ENCODE data around the gene COCH.

COCH gene

DNA sequence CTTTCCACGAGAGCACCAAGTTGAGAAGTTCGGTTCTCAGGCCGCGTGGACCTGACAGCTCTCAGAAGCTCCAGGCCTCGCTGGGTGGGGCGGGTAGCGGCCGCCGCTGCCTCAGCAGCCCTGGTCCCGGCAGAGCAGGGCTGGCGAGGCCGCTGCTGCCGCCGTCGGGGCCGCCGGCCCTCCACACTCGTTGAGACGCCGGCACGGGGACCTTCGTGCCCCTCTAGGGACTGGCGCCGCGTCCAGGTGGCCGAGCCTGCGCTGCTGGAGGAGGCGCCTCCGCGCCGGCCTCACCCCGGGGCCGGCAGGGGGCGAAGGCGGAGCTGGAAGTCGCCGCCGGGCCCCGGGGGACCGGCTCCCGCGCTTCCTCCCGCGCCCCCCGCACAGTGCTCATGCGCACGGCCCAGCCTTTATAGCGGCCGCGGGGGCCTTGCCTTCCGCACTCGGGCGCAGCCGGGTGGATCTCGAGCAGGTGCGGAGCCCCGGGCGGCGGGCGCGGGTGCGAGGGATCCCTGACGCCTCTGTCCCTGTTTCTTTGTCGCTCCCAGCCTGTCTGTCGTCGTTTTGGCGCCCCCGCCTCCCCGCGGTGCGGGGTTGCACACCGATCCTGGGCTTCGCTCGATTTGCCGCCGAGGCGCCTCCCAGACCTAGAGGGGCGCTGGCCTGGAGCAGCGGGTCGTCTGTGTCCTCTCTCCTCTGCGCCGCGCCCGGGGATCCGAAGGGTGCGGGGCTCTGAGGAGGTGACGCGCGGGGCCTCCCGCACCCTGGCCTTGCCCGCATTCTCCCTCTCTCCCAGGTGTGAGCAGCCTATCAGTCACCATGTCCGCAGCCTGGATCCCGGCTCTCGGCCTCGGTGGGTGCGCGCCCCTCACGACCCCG, at the start of gene COCH:
Gene COCH (plus strand): TSS at position 440 of the 879 bp plus-strand sequence. CDS start 380 bp downstream, at position 820.
- no peak for DNase-seq (ENCODE audit: low read depth in 2 of 2)

GRCh38 chr14:30826070-30826469, 48.3 kb upstream of the COCH start:
- DNase-seq (ENCODE audit: low read depth in 2 of 2) = no peak

DNA sequence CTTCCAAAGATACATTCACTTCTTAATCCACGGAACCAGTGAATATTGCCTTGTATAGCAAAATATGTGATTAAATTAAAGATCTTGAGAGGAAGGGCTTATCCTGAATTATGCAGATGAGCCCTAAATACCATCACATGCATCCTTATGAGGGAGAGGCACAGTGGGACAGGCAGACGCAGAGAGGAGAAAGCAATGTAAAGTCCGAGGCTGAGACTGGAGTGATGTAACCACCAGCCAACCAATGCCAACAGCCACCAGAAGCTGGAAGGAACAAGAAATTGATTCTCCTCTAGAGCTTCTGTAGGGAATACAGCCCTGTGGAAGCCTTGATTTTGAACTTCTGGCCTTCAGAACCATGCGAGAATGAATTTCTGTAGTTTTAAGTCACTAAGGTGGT, 44.5 kb upstream of the COCH start:
- DNase-seq (ENCODE audit: low read depth in 2 of 2) = no peak

DNA sequence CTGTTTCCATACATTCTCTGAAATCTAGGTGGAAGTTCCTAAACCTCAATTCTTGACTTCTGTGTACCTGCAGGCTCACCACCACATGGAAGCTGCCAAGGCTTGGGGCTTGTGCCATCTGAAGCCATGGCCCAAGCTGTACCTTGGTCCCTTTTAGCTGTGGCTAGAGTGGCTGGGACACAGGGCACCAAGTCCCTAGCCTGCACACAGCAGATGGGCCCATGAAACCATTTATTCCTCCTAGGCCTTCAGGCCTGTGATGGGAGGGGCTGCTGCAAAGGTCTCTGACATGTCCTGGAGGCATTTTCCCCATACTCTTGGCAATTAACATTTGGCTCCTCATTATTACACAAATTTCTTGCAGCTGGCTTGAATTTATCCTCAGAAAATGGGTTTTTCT, 40.0 kb upstream of the COCH start:
- no peak for DNase-seq (ENCODE audit: low read depth in 2 of 2)

DNA sequence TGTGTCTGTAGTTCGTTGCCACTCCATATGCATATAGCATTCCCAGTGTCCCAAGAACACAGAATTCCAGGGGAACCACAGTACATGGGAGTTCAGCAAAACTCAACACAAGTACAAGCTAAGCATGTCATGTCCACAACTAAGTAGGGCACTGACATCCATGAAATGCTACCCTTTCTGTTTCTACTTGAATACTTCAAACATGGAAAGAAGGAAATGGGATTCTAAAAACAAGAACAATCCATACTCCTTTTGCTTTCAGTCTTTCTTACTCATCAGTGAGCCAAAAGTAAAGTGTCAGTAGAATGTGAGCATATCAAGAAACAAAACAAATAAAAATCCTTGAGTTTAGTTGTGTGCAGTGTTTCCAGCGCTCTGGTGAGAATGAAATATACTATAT, 36.0 kb upstream of the COCH start:
- no peak for DNase-seq (ENCODE audit: low read depth in 2 of 2)

DNA sequence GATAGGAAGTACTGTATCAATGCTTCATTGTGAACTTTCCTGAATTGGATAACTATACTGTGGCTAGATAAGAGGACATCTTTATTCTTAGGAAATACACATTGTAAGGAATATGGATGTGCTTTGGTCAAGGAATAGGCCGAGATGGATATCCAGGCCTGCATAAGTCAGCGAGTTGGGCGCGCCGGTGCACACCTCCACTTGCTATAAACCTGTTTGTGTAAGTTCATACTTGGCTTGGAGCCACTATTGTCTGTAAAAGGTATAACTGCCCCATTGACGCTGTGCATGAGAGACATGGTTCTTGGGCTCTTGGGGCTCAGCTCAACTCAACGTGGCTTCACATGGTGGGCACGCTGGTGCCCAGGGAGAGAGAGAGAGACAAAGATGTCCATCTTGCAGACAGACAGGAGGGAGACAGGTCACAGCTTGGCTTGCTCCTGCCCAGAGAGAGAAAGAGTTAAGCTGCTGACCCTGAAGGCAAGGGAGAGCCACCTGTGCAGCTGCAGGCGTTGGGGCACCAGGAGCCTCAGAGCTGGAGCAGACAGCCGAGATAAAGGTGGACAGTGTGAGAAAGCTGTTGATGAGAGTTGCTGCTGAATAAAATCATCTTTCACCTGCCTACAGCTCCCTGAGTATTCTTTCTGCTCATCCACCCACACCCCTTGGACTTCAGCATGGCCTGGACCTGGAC, 34.1 kb upstream of the COCH start:
- no peak for DNase-seq (ENCODE audit: low read depth in 2 of 2)

DNA sequence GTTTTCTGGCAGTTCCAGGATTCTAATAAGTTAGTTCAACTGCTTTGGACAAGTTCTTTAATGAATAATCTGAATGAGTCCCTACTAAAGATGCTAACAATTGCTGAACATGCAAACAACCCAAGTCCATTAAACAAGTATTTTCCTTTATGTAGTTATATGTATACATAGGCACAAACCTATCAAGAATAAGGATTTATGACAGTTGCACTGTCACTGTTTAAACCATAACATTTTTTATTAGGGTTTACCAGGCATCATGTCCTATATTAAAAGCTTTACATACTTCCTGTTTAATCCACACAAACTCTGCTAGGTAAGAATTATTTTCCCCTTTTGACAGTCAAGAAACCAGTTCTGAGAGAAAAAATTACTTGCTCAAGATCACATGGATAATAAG, 31.9 kb upstream of the COCH start:
- DNase-seq (ENCODE audit: low read depth in 2 of 2) = no peak

- no peak for DNase-seq (ENCODE audit: low read depth in 2 of 2)
Observed at GRCh38 chr14:30848449-30849240, 25.7 kb upstream of the COCH start.

- DNase-seq (ENCODE audit: low read depth in 2 of 2) = no peak
Observed at GRCh38 chr14:30849354-30849753, 25.0 kb upstream of the COCH start.

DNA sequence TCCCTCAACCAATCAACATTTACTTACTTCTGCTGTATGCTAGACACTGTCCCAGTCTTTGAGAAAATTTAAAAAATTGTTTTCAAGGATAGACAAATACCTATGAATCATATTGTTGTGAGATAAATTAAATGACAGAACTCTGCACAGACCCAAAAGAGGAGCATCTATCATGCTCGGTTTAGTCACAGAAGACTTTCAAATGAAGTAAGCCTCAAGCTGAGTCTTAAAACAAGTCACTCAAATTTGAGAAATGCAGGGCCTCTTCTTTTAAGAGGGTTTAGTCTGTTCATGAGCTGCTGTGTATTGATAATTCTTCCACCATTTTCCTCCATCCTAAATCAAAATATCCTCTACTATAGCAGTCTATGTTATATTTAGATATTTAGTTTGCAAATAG, 24.4 kb upstream of the COCH start:
- no peak for DNase-seq (ENCODE audit: low read depth in 2 of 2)

- DNase-seq (ENCODE audit: low read depth in 2 of 2) = no peak
Observed at GRCh38 chr14:30853946-30854345, 20.4 kb upstream of the COCH start.

DNA sequence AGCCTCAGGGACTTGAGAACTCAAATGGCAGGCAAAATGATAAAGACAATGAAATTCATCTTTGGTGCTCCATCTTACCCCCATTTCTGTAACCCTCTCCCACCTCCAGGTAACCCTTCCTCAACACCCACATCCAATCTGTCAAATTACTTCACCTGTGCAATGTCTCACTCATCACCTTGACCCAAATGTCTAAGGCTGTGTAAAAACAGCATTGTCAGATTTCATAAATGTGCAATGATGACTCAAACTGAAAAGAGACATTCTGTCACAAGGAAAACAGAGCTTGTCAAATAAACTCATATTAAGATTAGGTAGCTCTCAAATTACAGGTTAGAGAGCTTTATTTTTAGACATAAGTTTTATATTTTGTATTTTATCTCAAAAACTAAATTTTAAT, 19.9 kb upstream of the COCH start:
- DNase-seq (ENCODE audit: low read depth in 2 of 2) = no peak

- no peak for DNase-seq (ENCODE audit: low read depth in 2 of 2)
Observed at GRCh38 chr14:30855345-30856037, 18.9 kb upstream of the COCH start.

- DNase-seq (ENCODE audit: low read depth in 2 of 2) = no peak
Observed at GRCh38 chr14:30861200-30861599, 13.2 kb upstream of the COCH start.

DNA sequence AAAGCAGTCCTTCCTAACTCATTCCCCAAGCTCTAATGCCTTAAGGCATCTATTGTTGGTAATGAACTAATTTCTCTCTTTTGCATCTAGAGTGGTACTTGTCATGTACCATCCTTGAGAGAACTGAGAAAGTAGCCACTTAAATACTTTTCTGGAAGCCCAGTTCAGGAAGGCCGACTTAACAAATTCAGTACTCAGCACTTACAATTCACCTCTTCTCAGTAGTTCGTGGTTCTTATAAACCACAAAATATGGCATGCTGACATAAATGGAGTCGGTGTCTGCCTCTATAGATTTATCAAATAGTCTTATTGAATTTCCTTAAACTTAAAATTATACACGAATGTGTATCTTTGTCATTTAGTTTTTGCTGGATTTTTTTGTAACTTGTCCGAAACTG, 9.4 kb upstream of the COCH start:
- DNase-seq (ENCODE audit: low read depth in 2 of 2) = no peak

- DNase-seq (ENCODE audit: low read depth in 2 of 2) = no peak
Observed at GRCh38 chr14:30868736-30869135, 5.6 kb upstream of the COCH start.

DNA sequence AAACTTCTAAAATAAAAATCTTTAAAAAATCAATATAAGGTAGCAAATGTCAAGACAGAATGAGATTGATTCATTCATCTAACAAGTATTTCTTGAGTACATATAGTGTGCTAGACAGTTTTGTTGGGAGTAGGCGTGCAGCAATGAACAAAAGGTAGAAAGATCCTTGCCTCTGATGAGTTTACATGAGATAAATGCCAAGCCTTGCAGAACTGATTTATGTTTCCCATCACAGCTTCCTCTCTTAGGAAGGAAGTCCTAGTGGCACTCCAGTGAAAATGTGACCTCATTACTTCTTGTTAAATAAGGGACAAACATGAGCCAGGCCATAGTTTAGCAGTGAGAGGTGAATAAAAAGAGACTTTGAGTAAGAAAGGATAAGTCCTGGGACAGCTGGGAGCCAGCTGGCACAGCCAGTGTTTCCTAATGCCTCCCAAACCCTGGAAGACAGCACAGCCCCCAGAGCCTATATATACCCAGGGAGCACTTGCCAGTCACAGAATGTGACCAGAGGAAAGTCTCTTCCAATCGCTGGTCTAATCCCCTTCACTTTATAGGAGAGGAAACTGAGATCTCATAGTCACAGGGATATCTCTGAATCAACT, 4.7 kb upstream of the COCH start:
- DNase-seq (ENCODE audit: low read depth in 2 of 2) = no peak

DNA sequence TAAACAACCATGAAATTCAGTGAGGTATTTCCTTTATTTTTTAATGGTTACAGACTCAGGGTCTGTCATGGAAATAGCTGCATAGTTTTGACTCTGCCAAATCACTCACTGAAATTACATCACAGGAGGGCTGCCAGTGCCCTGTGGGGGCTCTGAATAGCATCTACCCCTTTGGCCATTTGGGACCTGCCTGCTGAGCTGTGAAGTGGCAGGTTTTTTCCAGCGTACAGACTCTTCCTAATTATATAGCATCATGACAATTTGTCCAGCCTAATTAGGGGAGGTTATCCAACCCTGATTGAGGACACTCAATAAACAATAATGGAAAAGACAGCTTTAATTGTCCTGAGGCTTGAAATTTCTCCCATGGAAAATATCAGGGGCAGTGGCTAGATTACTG, 1.8 kb upstream of the COCH start:
- no peak for DNase-seq (ENCODE audit: low read depth in 2 of 2)

GRCh38 chr14:30873308-30874119, 845 bp upstream of the COCH start:
- DNase-seq (ENCODE audit: low read depth in 2 of 2) = no peak

GRCh38 chr14:30874999-30875787, 834 bp downstream of the COCH start:
- no peak for DNase-seq (ENCODE audit: low read depth in 2 of 2)

Measured in activated CD4-positive, alpha-beta T cell treated with anti-CD3 and anti-CD28 coated beads for 24 hours (primary cell).